HEK293 (cell line): Measurements from ENCODE around the gene SRD5A1.
"Not testable (repeated sequence)": the region's sequence is repeated elsewhere in the genome, so short reads cannot be mapped to it uniquely, and the experiment has no call there.

Source experiments
- CTCF ChIA-PET: fragments of 350-600 bp; formaldehyde crosslinking; extraction: SDS; loops from one replicate; lab custom pipeline; 2021; ENCODE audit warnings: antibody characterized with exemption; lab: Yijun Ruan, JAX
- POLR2A ChIA-PET: fragments of 300-600 bp; formaldehyde crosslinking; extraction: SDS; loops from one replicate; lab custom pipeline; 2020; ENCODE audit warnings: antibody characterized with exemption, inconsistent platforms; lab: Yijun Ruan, JAX
- H3K27ac ChIP-seq: fragments of 200-500 bp; sonication (Bioruptor generic); 2 replicates; pipeline ENCODE4 v1.5.1; 2014; ENCODE audit warnings: low read depth, low read length, control low read depth, inconsistent platforms; ENCODE audit errors: extremely low read depth
- H3K36me3 ChIP-seq, 2 experiments: fragments of 200-500 bp in 1 of 2; sonication (Bioruptor generic) in 1 of 2; 1 replicate in 1 of 2; 2 replicates in 1 of 2; pipeline ENCODE4 v1.5.1; 2014 to 2017; ENCODE audit warnings: inconsistent platforms in 2 of 2, low read length in 2 of 2; ENCODE audit not compliant: control insufficient read depth in 2 of 2, insufficient read depth in 1 of 2
- H3K4me1 ChIP-seq: fragments of 200-500 bp; sonication (Bioruptor generic); 2 replicates; pipeline ENCODE4 v1.5.1; 2014; ENCODE audit warnings: mild to moderate bottlenecking, low read length, inconsistent platforms; ENCODE audit not compliant: control insufficient read depth, insufficient read depth
- H3K4me3 ChIP-seq: 2 replicates; pipeline ENCODE4 v1.5.1; 2011; ENCODE audit warnings: low read depth, mild to moderate bottlenecking, control low read depth, low read length, moderate library complexity
- H3K9me3 ChIP-seq: fragments of 200-500 bp; sonication (Bioruptor generic); 2 replicates; pipeline ENCODE4 v1.5.1; 2014; ENCODE audit warnings: low read depth, low read length, inconsistent platforms; ENCODE audit not compliant: control insufficient read depth, insufficient read depth
- GLIS1 ChIP-seq: fragments of 450-650 bp; formaldehyde crosslinking; IDR thresholded peaks from 2 replicates; pipeline ENCODE4 v1.5.1; 2016; ENCODE audit warnings: missing biosample characterization, missing genetic modification characterization
- GLIS2 ChIP-seq: fragments of 450-650 bp; formaldehyde crosslinking; IDR thresholded peaks from 2 replicates; pipeline ENCODE4 v1.5.1; 2016; ENCODE audit warnings: missing biosample characterization, missing genetic modification characterization
- ZBTB1 ChIP-seq: fragments of 450-650 bp; formaldehyde crosslinking; IDR thresholded peaks from 2 replicates; pipeline ENCODE4 v1.5.1; 2016; ENCODE audit warnings: missing biosample characterization, missing genetic modification characterization
- ZBTB7A ChIP-seq: fragments of 450-650 bp; formaldehyde crosslinking; IDR thresholded peaks from 2 replicates; pipeline ENCODE4 v1.5.1; 2016; ENCODE audit warnings: low read depth, missing biosample characterization, missing genetic modification characterization
- ZFP37 ChIP-seq: fragments of 450-650 bp; formaldehyde crosslinking; IDR thresholded peaks from 2 replicates; pipeline ENCODE4 v1.5.1; 2016; ENCODE audit warnings: missing biosample characterization, missing genetic modification characterization
- ZNF18 ChIP-seq: fragments of 450-650 bp; formaldehyde crosslinking; IDR thresholded peaks from 2 replicates; pipeline ENCODE4 v1.5.1; 2016; ENCODE audit warnings: missing biosample characterization, missing genetic modification characterization
- ZNF248 ChIP-seq: fragments of 450-650 bp; formaldehyde crosslinking; IDR thresholded peaks from 2 replicates; pipeline ENCODE4 v1.5.1; 2017; ENCODE audit warnings: missing biosample characterization, missing genetic modification characterization
- ZNF292 ChIP-seq: fragments of 450-650 bp; formaldehyde crosslinking; IDR thresholded peaks from 2 replicates; pipeline ENCODE4 v1.5.1; 2016; ENCODE audit warnings: low read depth, missing biosample characterization, missing genetic modification characterization, borderline replicate concordance
- ZNF391 ChIP-seq: fragments of 450-650 bp; formaldehyde crosslinking; IDR thresholded peaks from 2 replicates; pipeline ENCODE4 v1.5.1; 2016; ENCODE audit warnings: low read depth, missing biosample characterization, missing genetic modification characterization, borderline replicate concordance
- ZNF394 ChIP-seq: fragments of 450-650 bp; formaldehyde crosslinking; IDR thresholded peaks from 2 replicates; pipeline ENCODE4 v1.5.1; 2016; ENCODE audit warnings: missing biosample characterization, missing genetic modification characterization, mild to moderate bottlenecking, moderate library complexity, borderline replicate concordance
- ZNF423 ChIP-seq: fragments of 450-650 bp; formaldehyde crosslinking; IDR thresholded peaks from 2 replicates; pipeline ENCODE4 v1.5.1; 2016; ENCODE audit warnings: missing biosample characterization, missing genetic modification characterization
- ZNF473 ChIP-seq: fragments of 450-650 bp; formaldehyde crosslinking; IDR thresholded peaks from 2 replicates; pipeline ENCODE4 v1.5.1; 2017; ENCODE audit warnings: missing biosample characterization, missing genetic modification characterization
- ZNF621 ChIP-seq: fragments of 450-650 bp; formaldehyde crosslinking; IDR thresholded peaks from 2 replicates; pipeline ENCODE4 v1.5.1; 2017; ENCODE audit warnings: missing biosample characterization, missing genetic modification characterization
- ZNF629 ChIP-seq: fragments of 450-650 bp; formaldehyde crosslinking; IDR thresholded peaks from 2 replicates; pipeline ENCODE4 v1.5.1; 2017; ENCODE audit warnings: missing biosample characterization, missing genetic modification characterization
- ZNF692 ChIP-seq: fragments of 450-650 bp; formaldehyde crosslinking; IDR thresholded peaks from 2 replicates; pipeline ENCODE4 v1.5.1; 2016; ENCODE audit warnings: missing biosample characterization, missing genetic modification characterization
- ZNF707 ChIP-seq: fragments of 450-650 bp; formaldehyde crosslinking; IDR thresholded peaks from 2 replicates; pipeline ENCODE4 v1.5.1; 2016; ENCODE audit warnings: missing biosample characterization, missing genetic modification characterization
- ZSCAN18 ChIP-seq: fragments of 450-650 bp; formaldehyde crosslinking; IDR thresholded peaks from 2 replicates; pipeline ENCODE4 v1.5.1; 2016; ENCODE audit warnings: missing biosample characterization, missing genetic modification characterization
- TF ChIP-seq, protein P1 (sequence below): fragments of 450-650 bp; formaldehyde crosslinking; IDR thresholded peaks from 2 replicates; pipeline ENCODE4 v1.5.1; 2016; ENCODE audit warnings: missing biosample characterization, missing genetic modification characterization, low read depth
- TF ChIP-seq, protein P2 (sequence below): fragments of 450-650 bp; formaldehyde crosslinking; IDR thresholded peaks from 2 replicates; pipeline ENCODE4 v1.5.1; 2016; ENCODE audit warnings: missing biosample characterization, missing genetic modification characterization
- TF ChIP-seq, protein P3 (sequence below): fragments of 450-650 bp; formaldehyde crosslinking; IDR thresholded peaks from 2 replicates; pipeline ENCODE4 v1.5.0; 2017; ENCODE audit warnings: missing biosample characterization, missing genetic modification characterization, borderline replicate concordance

Gene SRD5A1

GRCh38 chr5:6668717-6669116 lies 35.5 kb downstream of the SRD5A1 start:
- TF ChIP-seq GLIS1 (tag by site-specific recombination) = 0 out of 2 replicates have a peak, but pooled peaks have one; percentile 3
- TF ChIP-seq, all 188 proteins: peak for 1; not testable (repeated sequence) for 187
- ChIA-PET POLR2A (interaction anchor here (0.5 kb wide), 1 partner anchor 16 kb away, joined by 5 read pairs; no protein-coding TSS in a partner anchor), CTCF (interaction anchor here (0.7 kb wide), 1 partner anchor 140 kb away, joined by 3 read pairs; no protein-coding TSS in a partner anchor)

GRCh38 chr5:6673031-6673430 lies 39.8 kb downstream of the SRD5A1 start:
- no peaks in the 10 kb centered on the region for H3K9me3 ChIP-seq
- H3K4me3 ChIP-seq = no peak overlapping the region
- ChIA-PET CTCF (no interaction called here), POLR2A (no interaction called here)
- TF ChIP-seq ZNF248 (tag by site-specific recombination) (no peak), ZBTB1 (no peak)
- peaks cover 0 to 7% of the 10 kb centered on the region in 2 experiments; a peak in 1 of 3 replicates for H3K36me3 ChIP-seq
- H3K27ac ChIP-seq = no peak overlapping the region
- no peaks in the 10 kb centered on the region for H3K4me1 ChIP-seq

More at GRCh38 chr5:6668717-6669116, 35.5 kb downstream of the SRD5A1 start:
- H3K9me3 ChIP-seq, H3K4me1 ChIP-seq, H3K27ac ChIP-seq, H3K36me3 ChIP-seq, H3K4me3 ChIP-seq: not testable (repeated sequence)

DNA sequence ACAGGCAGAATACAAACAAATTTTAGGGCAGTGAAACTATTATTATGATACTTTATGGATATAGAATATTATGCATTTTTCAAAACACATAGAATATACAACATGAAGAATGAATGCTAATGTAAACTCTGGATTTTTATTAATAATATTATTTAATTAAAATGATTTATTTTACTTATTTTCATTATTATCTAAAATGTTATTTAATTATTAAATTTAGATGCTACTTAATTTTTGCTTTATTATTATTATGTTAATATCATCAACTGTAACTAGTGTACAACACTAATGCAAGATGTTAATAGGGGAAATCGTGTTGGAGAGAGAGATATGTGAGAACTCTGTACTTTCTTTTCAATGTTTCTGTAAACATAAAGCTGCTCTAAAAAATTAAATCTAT lies 40.7 kb downstream of the SRD5A1 start:
- ChIA-PET POLR2A (no interaction called here), CTCF (no interaction called here)
- Histone ChIP-seq H3K36me3 (peaks cover 0 to 7% of the 10 kb centered on the region in 2 experiments; a peak in 1 of 3 replicates), H3K9me3 (no peaks in the 10 kb centered on the region), H3K4me1 (no peaks in the 10 kb centered on the region), H3K27ac (no peak overlapping the region), H3K4me3 (no peak overlapping the region)
- TF ChIP-seq, protein P1, sequence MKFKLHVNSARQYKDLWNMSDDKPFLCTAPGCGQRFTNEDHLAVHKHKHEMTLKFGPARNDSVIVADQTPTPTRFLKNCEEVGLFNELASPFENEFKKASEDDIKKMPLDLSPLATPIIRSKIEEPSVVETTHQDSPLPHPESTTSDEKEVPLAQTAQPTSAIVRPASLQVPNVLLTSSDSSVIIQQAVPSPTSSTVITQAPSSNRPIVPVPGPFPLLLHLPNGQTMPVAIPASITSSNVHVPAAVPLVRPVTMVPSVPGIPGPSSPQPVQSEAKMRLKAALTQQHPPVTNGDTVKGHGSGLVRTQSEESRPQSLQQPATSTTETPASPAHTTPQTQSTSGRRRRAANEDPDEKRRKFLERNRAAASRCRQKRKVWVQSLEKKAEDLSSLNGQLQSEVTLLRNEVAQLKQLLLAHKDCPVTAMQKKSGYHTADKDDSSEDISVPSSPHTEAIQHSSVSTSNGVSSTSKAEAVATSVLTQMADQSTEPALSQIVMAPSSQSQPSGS = no peak
- TF ChIP-seq ZNF18 (no peak), ZNF707 (tag by site-specific recombination) (no peak), ZNF621 (tag by site-specific recombination) (no peak), ZNF473 (tag by site-specific recombination) (no peak), ZSCAN18 (tag by site-specific recombination) (no peak), ZNF629 (tag by site-specific recombination) (no peak), ZFP37 (no peak), ZNF692 (tag by site-specific recombination) (no peak), GLIS2 (tag by site-specific recombination) (no peak), ZNF292 (no peak), ZNF394 (tag by site-specific recombination) (no peak), ZNF423 (tag by site-specific recombination) (no peak), ZNF391 (no peak), ZBTB7A (tag by site-specific recombination) (no peak)
- TF ChIP-seq, protein P2, sequence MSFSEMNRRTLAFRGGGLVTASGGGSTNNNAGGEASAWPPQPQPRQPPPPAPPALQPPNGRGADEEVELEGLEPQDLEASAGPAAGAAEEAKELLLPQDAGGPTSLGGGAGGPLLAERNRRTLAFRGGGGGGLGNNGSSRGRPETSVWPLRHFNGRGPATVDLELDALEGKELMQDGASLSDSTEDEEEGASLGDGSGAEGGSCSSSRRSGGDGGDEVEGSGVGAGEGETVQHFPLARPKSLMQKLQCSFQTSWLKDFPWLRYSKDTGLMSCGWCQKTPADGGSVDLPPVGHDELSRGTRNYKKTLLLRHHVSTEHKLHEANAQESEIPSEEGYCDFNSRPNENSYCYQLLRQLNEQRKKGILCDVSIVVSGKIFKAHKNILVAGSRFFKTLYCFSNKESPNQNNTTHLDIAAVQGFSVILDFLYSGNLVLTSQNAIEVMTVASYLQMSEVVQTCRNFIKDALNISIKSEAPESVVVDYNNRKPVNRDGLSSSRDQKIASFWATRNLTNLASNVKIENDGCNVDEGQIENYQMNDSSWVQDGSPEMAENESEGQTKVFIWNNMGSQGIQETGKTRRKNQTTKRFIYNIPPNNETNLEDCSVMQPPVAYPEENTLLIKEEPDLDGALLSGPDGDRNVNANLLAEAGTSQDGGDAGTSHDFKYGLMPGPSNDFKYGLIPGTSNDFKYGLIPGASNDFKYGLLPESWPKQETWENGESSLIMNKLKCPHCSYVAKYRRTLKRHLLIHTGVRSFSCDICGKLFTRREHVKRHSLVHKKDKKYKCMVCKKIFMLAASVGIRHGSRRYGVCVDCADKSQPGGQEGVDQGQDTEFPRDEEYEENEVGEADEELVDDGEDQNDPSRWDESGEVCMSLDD = no peak
- TF ChIP-seq, protein P3, sequence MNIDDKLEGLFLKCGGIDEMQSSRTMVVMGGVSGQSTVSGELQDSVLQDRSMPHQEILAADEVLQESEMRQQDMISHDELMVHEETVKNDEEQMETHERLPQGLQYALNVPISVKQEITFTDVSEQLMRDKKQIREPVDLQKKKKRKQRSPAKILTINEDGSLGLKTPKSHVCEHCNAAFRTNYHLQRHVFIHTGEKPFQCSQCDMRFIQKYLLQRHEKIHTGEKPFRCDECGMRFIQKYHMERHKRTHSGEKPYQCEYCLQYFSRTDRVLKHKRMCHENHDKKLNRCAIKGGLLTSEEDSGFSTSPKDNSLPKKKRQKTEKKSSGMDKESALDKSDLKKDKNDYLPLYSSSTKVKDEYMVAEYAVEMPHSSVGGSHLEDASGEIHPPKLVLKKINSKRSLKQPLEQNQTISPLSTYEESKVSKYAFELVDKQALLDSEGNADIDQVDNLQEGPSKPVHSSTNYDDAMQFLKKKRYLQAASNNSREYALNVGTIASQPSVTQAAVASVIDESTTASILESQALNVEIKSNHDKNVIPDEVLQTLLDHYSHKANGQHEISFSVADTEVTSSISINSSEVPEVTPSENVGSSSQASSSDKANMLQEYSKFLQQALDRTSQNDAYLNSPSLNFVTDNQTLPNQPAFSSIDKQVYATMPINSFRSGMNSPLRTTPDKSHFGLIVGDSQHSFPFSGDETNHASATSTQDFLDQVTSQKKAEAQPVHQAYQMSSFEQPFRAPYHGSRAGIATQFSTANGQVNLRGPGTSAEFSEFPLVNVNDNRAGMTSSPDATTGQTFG = no peak
